ENCODE results near the gene RIMBP2. TPM values are rescaled to one million over a fixed set of nuclear protein-coding genes. Genes with fewer than 3 reads are reported as not detected.

The RIMBP2 gene
- polyA plus RNA-seq, 1 of the 3 experiments (the other 2 are of a cell fraction) = 0.90 TPM

- no peak for TF ChIP-seq REST (IDR thresholded peaks at IDR 0.05; ENCODE audit: low read depth, low read length)
These were observed 258.9 kb downstream of the RIMBP2 start (continued) for GRCh38 chr12:130457215-130457614.

GRCh38 chr12:130456375-130457199 lies 259.5 kb downstream of the RIMBP2 start:
- no peak for TF ChIP-seq FOXM1 (IDR thresholded peaks at IDR 0.05; ENCODE audit: low read depth)
- TF ChIP-seq FOXJ3 (CRISPR knock-in tag; IDR thresholded peaks at IDR 0.05) = no peak
- no peak for TF ChIP-seq RFX5 (IDR thresholded peaks at IDR 0.05; ENCODE audit: low read length)
- TF ChIP-seq USF2 (IDR thresholded peaks at IDR 0.05; ENCODE audit: borderline replicate concordance, low read depth, low read length) = no peak
- no peak for TF ChIP-seq RXRA (IDR thresholded peaks at IDR 0.05; ENCODE audit: borderline replicate concordance, low read depth)
- no peak for TF ChIP-seq REST (IDR thresholded peaks at IDR 0.05; ENCODE audit: low read depth, low read length)
- TF ChIP-seq RCOR1 (IDR thresholded peaks at IDR 0.05; ENCODE audit: low read length) = no peak
- no peak for TF ChIP-seq USF1 (IDR thresholded peaks at IDR 0.05; ENCODE audit: borderline replicate concordance, low read depth)
- Histone ChIP-seq H3K4me2 (no peak overlapping the region), H3K79me2 (ENCODE audit: insufficient read depth) (no peaks in the 10 kb centered on the region), H3K9me2 (no peaks in the 10 kb centered on the region), H3K27ac (ENCODE audit: low read depth in 2 of 2, low read length in 1 of 2) (no peak overlapping the region; a peak in 1 of 4 replicates), H3K27me3 (ENCODE audit: insufficient read depth) (no peaks in the 10 kb centered on the region), H3K9ac (no peak overlapping the region), H2AFZ (ENCODE audit: low read depth) (no peak overlapping the region), H3K36me3 (replicated peaks in 1 of 2; ENCODE audit: control insufficient read depth in 1 of 2, insufficient read depth in 2 of 2, low read length in 1 of 2) (no peaks in the 10 kb centered on the region), H3K9me3 (no peaks in the 10 kb centered on the region), H3K4me3 (ENCODE audit: low read depth in 2 of 2, low read length in 1 of 2) (no peak overlapping the region), H3K4me1 (ENCODE audit: control insufficient read depth in 1 of 2, insufficient read depth in 2 of 2, low read depth in 1 of 2, low read length in 1 of 2) (peaks cover 0 to 15% of the 10 kb centered on the region in 2 experiments; a peak in 1 of 4 replicates), H4K20me1 (ENCODE audit: insufficient read depth) (no peaks in the 10 kb centered on the region), H3F3A (replicated peaks; ENCODE audit: insufficient read depth) (no peaks in the 10 kb centered on the region)
- DNase-seq = no peak
- WGBS (ENCODE audit: low lambda C conversion rate) = 56% methylated on average over 25 of the region's 28 CpGs
- POLR2A ChIA-PET = interaction anchor here (1.1 kb wide), 1 partner anchor 116 kb away, joined by 4 read pairs; no protein-coding TSS in a partner anchor
- CTCF ChIA-PET = interaction anchor here (0.6 to 2.8 kb wide), 2 partner anchors 35 to 291 kb away, joined by 3 to 14 read pairs; no protein-coding TSS in a partner anchor

Data from SK-N-SH (cell line).